ENCODE data around the gene CNKSR3.

DNA sequence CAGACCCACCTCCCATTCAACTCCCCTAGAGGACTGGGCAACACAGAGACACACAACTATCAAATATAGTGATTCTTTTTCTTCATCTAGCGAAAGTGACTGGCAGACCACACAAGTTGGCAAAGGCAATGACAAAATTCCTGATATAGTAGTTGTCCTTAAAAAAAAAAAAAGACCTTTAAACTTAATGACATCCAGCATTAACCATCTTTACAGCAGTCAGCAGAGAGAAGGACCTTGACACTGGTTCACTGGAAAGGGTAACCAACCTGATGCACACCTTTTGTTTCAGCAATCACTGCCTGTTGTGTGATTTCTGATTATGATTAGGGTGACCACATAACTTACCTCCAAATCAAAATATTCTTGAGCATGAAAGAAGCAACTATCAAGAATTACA lies 1.7 kb upstream of the CNKSR3 start:
- TF ChIP-seq, protein P1, sequence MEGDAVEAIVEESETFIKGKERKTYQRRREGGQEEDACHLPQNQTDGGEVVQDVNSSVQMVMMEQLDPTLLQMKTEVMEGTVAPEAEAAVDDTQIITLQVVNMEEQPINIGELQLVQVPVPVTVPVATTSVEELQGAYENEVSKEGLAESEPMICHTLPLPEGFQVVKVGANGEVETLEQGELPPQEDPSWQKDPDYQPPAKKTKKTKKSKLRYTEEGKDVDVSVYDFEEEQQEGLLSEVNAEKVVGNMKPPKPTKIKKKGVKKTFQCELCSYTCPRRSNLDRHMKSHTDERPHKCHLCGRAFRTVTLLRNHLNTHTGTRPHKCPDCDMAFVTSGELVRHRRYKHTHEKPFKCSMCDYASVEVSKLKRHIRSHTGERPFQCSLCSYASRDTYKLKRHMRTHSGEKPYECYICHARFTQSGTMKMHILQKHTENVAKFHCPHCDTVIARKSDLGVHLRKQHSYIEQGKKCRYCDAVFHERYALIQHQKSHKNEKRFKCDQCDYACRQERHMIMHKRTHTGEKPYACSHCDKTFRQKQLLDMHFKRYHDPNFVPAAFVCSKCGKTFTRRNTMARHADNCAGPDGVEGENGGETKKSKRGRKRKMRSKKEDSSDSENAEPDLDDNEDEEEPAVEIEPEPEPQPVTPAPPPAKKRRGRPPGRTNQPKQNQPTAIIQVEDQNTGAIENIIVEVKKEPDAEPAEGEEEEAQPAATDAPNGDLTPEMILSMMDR (conservative IDR thresholded peaks at IDR 0.05; ENCODE audit: low read depth, low read length), result no peak
- TF ChIP-seq EZH2 (IDR thresholded peaks at IDR 0.05; ENCODE audit: borderline replicate concordance, low read depth, low read length, poor library complexity, severe bottlenecking), result no peak
